Transverse colon (tissue), 4 donors: Measurements from ENCODE around the gene STPG3. TPM values are rescaled to one million over a fixed set of nuclear protein-coding genes. Genes with fewer than 3 reads are reported as not detected.
A peak's percentile ranks its signal among the peaks of the same experiment; 100 is the strongest.

ENCODE experiments used
- DNase-seq: peaks from one replicate; pipeline ENCODE4 v3.0.0-alpha.2; 2019
- H3K27ac ChIP-seq, 4 donors: fragments of 200-600 bp; sonication (generic); 2 replicates each; pipeline ENCODE4 v1.5.1; 2016 to 2018; ENCODE audit warnings: inconsistent platforms in 4 of 4
- H3K27me3 ChIP-seq: fragments of 200-600 bp; sonication (generic); 2 replicates; pipeline ENCODE4 v1.5.1; 2017; ENCODE audit warnings: inconsistent platforms
- H3K36me3 ChIP-seq, 4 donors: fragments of 200-600 bp; sonication (generic); 2 replicates each; pipeline ENCODE4 v1.5.1; 2017 to 2019; ENCODE audit warnings: inconsistent platforms in 4 of 4
- H3K4me1 ChIP-seq, 4 donors: fragments of 200-600 bp; sonication (generic); 2 replicates each; pipeline ENCODE4 v1.5.1; 2017 to 2020; ENCODE audit warnings: inconsistent platforms in 4 of 4
- H3K4me3 ChIP-seq, 4 donors: fragments of 200-600 bp; sonication (generic); 1 replicate in 1 of 4; 2 replicates in 3 of 4; pipeline versions ENCODE4 v1.5.1 to v1.6.1; 2017 to 2019; ENCODE audit warnings: inconsistent platforms in 4 of 4
- H3K9me3 ChIP-seq, 2 donors: fragments of 200-600 bp; sonication (generic); 2 replicates each; pipeline ENCODE4 v1.5.1; 2017 to 2019; ENCODE audit warnings: inconsistent platforms in 2 of 2
- CTCF ChIP-seq, 5 experiments: fragments of 200-600 bp in 3 of 5; fragments of 450-650 bp in 2 of 5; sonication (generic) in 3 of 5; IDR thresholded peaks; 1 replicate in 2 of 5; 2 replicates in 3 of 5; pipeline ENCODE4 v1.5.1; 2016 to 2017; ENCODE audit warnings: antibody characterized with exemption in 5 of 5, inconsistent platforms in 3 of 5, mild to moderate bottlenecking in 2 of 5, moderate library complexity in 1 of 5
- EP300 ChIP-seq: sonication (generic); formaldehyde crosslinking; IDR thresholded peaks from one replicate; pipeline ENCODE4 v1.6.1; 2017; ENCODE audit warnings: antibody characterized with exemption, low read depth
- POLR2A ChIP-seq: fragments of 450-650 bp; IDR thresholded peaks from one replicate; pipeline ENCODE4 v1.6.1; 2016; ENCODE audit warnings: antibody characterized with exemption, mild to moderate bottlenecking, moderate library complexity
- POLR2AphosphoS5 ChIP-seq, 3 donors: sonication (generic); formaldehyde crosslinking; IDR thresholded peaks; one replicate each; pipeline ENCODE4 v1.6.1; 2016; ENCODE audit warnings: antibody characterized with exemption in 3 of 3
- WGBS, 2 donors: methylation state at CpG; one replicate each; pipeline ENCODE4 v1.1.5; 2018; ENCODE audit warnings: low coverage in 1 of 2; 5-methylcytosine and 5-hydroxymethylcytosine counted together
- in situ Hi-C, 4 donors: fragments of 200-750 bp; cut with MboI; loops; one replicate each; pipeline versions ENCODE4 v1.15.0 to v1.15.1; 2017; ENCODE audit warnings: low sequenced_read_pairs in 3 of 4, low pct_ligation_motif_present in 1 of 4, low pct_unique_long_range_greater_than_20kb in 1 of 4
- intact Hi-C: fragments of 100-400 bp; cut with DNase I; formaldehyde crosslinking; loops from one replicate; pipeline ENCODE4 v1.15.1; 2023; ENCODE audit warnings: low total_unique reads
- total RNA-seq, 4 donors: library from RNA; depleted of rRNA; stranded (reverse); fragments of >200 nt; gene quantifications; one replicate each; pipeline ENCODE4 v1.1.0, GENCODE V29; 2016

The STPG3 gene
- total RNA-seq, 4 donors from 2014 or later, result not detected

GRCh38 chr9:137278721-137279711 lies 27.9 kb downstream of the STPG3 start:
- Histone ChIP-seq H3K27ac (peak overlapping the region; percentile 86 to 95 (median 90)), H3K9me3 (no peaks in the 10 kb centered on the region), H3K27me3 (peaks cover 9% of the 10 kb centered on the region), H3K4me3 (peak overlapping the region; percentile 46 to 74 (median 56)), H3K36me3 (no peaks in the 10 kb centered on the region), H3K4me1 (peaks cover 13 to 51% (median 29%) of the 10 kb centered on the region in 4 donors)
- intact Hi-C loops, result no loop called here
- WGBS, 2 donors, result 85 to 93% methylated on average over 27 to 130 of the region's 139 CpGs
- in situ Hi-C loops, result loop anchor here in 2 of 4 donors (25.0 kb wide), 1 partner anchor 133 kb away; the partner anchor contains the start of genes EXD3 (in 2 of the 2) and NOXA1 (in 2 of the 2)
- DNase-seq, result no peak
- TF ChIP-seq POLR2A (no peak), POLR2AphosphoS5 (IDR thresholded peaks at IDR 0.05) (no peak), CTCF (IDR thresholded peaks at IDR 0.05) (no peak), EP300 (no peak)

GRCh38 chr9:137279741-137280473 lies 28.8 kb downstream of the STPG3 start:
- Histone ChIP-seq H3K4me1 (peaks cover 13 to 44% (median 24%) of the 10 kb centered on the region in 4 donors), H3K27me3 (peaks cover 9% of the 10 kb centered on the region), H3K4me3 (no peak overlapping the region), H3K27ac (no peak overlapping the region), H3K36me3 (no peaks in the 10 kb centered on the region), H3K9me3 (no peaks in the 10 kb centered on the region)
- intact Hi-C loops (no loop called here), in situ Hi-C loops (loop anchor here (10.0 to 25.0 kb wide), 2 partner anchors 125 to 132 kb away; partner anchors contain the start of genes EXD3 (in 2 of the 4) and NOXA1 (in 2 of the 4))
- DNase-seq, result no peak
- no peak for TF ChIP-seq CTCF (IDR thresholded peaks at IDR 0.05)
- no peak for TF ChIP-seq POLR2A
- no peak for TF ChIP-seq POLR2AphosphoS5 (IDR thresholded peaks at IDR 0.05)
- no peak for TF ChIP-seq EP300
- WGBS, 2 donors, result 90% methylated on average over 41 of the region's 41 CpGs; no CpG with 5 or more reads in 1 of the 2 donors

- no peaks in the 10 kb centered on the region for H3K36me3 ChIP-seq
- TF ChIP-seq CTCF (IDR thresholded peaks at IDR 0.05), result peak in 2 of 5 experiments; percentile 16 to 27
- no peak for TF ChIP-seq EP300
- in situ Hi-C loops (loop anchor here (10.0 to 25.0 kb wide), 2 partner anchors 124 to 132 kb away; partner anchors contain the start of genes EXD3 (in 2 of the 4) and NOXA1 (in 2 of the 4)), intact Hi-C loops (no loop called here)
- peak overlapping the region in 1 of 4 donors; percentile 3 for H3K27ac ChIP-seq
- 67% methylated on average over 85 of the region's 85 CpGs; no CpG with 5 or more reads in 1 of the 2 donors for whole genome bisulfite sequencing, 2 donors
- no peak for DNase-seq
- peak overlapping the region in 1 of 4 donors; percentile 7 for H3K4me3 ChIP-seq
- H3K4me1 ChIP-seq, result peaks cover 13 to 37% (median 24%) of the 10 kb centered on the region in 4 donors
- H3K27me3 ChIP-seq, result peaks cover 9% of the 10 kb centered on the region
- H3K9me3 ChIP-seq, result no peaks in the 10 kb centered on the region
Observed at GRCh38 chr9:137280474-137281344, 29.6 kb downstream of the STPG3 start.
